HG03045 (cell line): ENCODE measurements around the gene TM7SF2.
A peak's percentile ranks its signal among the peaks of the same experiment; 100 is the strongest.

ENCODE experiments used
- ATAC-seq: cut with Tn5 transposase; IDR thresholded peaks from one replicate; pipeline ENCODE4 v1.9.1; 2021; ENCODE audit warnings: mild to moderate bottlenecking, moderate library complexity; ENCODE audit not compliant: unreplicated experiment

Gene TM7SF2

DNA sequence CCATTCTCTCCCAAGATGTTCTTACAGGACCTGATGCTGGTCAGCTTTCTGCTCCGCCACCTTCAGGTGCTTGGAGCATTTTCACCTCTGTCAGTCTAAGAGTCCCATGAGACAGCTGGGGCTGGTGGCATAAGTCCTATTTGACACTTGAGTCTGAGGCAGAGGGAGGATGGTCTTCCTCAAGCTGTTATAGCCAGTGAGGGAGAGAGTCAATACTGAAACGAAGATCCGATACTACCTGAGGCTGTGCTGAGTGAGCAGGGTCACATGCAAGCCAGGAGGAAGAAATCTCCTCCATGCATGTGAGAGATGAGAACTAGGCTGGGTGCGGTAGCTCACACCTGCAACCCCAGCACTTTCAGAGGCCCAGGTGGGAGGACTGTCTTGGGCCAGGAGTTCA, 22.1 kb upstream of the TM7SF2 start:
- no peak for ATAC-seq

GRCh38 chr11:65090628-65091027, 21.0 kb upstream of the TM7SF2 start:
- ATAC-seq: no peak

DNA sequence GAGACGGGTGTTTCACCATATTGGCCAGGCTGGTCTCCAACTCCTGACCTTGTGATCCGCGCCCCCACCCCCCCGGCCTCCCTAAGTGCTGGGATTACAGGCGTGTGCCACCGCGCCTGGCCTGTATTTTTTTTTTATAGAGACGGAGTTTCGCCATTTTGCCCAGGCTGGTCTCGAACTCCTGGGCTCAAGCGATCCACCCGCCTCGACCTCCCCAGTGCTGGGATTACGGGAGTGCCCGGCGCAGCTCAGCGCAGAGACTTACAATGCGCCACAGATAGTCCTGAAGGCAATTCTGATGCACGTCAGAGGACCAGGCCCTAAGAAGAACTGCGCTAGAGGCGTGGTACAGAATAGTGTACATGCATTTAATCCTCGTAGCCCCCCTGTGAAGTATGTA, 16.2 kb upstream of the TM7SF2 start:
- no peak for ATAC-seq

DNA sequence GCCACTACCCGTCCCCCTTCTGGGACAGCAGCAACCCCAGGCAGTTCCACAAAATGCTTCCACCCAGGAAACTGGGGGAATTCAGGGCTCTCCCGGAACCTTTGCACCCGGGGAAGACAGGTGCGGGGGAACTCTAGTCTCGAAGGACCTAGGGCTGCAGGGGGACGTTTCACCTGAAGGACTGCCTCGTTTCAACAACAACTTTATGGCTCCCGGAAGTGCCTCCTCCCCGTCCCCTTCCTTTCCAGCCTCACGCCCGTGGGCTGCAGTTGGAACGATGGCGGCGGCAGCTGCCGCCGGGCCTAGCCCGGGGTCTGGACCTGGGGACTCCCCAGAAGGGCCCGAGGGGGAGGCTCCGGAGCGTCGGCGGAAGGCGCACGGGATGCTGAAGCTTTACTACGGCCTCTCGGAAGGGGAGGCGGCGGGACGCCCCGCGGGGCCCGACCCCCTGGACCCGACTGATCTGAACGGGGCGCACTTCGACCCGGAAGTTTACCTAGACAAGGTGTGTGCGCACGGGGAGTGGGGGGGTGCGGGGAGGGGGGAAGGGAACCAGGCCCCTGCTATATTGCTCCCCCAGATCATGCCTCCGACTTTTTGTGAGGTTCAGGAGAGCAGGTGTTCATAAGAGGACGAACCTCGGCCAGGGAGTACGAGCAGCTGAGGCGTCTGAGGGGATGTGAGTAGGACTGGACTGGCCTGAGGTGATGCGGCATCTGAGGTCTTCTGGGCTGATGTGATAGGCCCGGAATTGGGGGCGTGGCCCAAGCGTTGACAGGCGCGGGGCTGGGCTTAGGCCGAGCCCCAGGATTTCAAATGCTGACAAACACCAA, 15.5 kb upstream of the TM7SF2 start, which contains the start of gene VPS51:
Gene VPS51, plus strand, starts transcription at position 241 of the 833 bp plus-strand sequence. Its CDS starts 37 bp downstream, at position 278.
- ATAC-seq: peak; percentile 73

- no peak for ATAC-seq
Observed at GRCh38 chr11:65096926-65097325, 14.7 kb upstream of the TM7SF2 start.

GRCh38 chr11:65100674-65101350, 10.9 kb upstream of the TM7SF2 start:
- no peak for ATAC-seq

- no peak for ATAC-seq
Observed at GRCh38 chr11:65102142-65103095, 9.3 kb upstream of the TM7SF2 start.

DNA sequence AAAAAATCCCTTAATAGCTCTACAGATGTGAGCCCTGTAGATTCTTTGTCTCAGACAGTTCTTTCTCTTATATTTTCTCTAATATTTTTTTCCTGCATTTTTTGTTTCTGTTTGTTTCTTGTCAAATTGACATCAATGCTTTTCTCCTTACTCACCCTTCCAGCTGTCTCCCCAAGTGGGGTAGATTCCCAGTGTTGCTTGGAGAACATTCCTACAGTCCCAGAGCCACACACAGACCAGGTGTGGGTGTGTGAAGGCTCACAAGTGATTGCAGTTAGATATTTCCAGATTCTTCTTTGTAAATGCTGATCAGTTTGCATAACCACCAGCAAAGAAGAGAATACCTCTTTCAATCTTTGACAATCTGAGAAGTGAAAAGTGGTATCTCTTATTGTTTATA, 8.2 kb upstream of the TM7SF2 start:
- ATAC-seq: no peak

- no peak for ATAC-seq
Observed at GRCh38 chr11:65104628-65105027, 7.0 kb upstream of the TM7SF2 start.

DNA sequence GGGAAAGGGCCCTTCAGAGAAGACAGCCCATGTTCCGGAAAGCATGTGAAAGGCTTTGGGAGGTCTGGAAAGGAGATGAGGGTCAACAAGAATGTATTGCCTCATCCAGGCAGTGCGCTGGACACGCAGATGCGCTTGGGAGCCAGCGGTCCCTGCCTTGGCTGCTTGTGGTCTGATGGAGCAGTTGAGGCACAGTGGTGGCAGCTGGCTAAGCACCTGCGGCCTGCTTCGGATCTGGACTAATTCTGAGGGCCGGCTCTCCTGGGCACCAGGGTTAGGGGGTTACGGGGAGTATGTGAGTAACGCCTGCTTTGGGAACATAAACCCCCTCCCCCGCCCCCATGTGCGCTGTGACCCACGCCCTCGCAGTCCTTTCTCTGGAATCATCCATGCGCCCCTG, 4.6 kb upstream of the TM7SF2 start:
- no peak for ATAC-seq

GRCh38 chr11:65107751-65108468, 3.8 kb upstream of the TM7SF2 start:
- no peak for ATAC-seq

- ATAC-seq: no peak
Observed at GRCh38 chr11:65108469-65109123, 3.1 kb upstream of the TM7SF2 start.

GRCh38 chr11:65109231-65110198, 2.2 kb upstream of the TM7SF2 start:
- ATAC-seq: no peak

- no peak for ATAC-seq
Observed at GRCh38 chr11:65110354-65110861, 1.3 kb upstream of the TM7SF2 start.

- no peak for ATAC-seq
Observed at GRCh38 chr11:65111159-65111743, 421 bp upstream of the TM7SF2 start.

DNA sequence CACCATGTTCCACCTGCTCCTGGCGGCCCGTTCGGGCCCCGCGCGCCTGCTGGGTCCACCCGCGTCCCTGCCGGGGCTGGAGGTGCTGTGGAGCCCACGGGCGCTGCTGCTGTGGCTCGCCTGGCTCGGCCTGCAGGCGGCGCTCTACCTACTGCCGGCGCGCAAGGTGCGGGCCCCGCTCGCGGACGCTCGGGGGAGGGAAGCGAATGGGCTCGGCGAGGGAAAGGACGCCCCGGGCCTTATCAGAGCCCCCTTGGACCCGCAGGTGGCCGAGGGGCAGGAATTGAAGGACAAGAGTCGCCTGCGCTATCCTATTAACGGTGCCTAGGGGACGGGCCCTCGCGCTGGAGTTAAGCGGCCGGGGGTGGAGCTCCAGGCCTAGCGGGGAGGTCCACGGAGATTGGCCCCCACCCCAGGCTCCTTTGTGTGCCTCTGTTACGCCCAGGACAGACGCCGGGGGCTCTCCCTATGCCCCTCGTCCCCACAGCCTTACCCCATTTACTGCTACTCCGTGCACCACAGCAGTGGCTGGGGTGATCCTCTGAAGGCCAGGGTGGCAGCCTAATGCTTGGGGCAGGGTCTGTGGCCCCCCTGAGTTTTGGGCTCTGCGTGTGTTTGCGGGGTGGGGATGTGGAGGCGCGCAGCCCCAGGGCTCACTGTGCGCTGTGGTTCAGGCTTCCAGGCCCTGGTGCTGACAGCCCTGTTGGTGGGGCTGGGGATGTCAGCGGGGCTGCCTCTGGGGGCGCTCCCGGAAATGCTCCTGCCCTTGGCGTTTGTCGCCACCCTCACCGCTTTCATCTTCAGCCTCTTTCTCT, 1.1 kb downstream of the TM7SF2 start:
- peak; percentile 29 for ATAC-seq

- ATAC-seq: no peak
Observed at GRCh38 chr11:65113361-65113756, 1.7 kb downstream of the TM7SF2 start.
